Glomerular endothelial cell (primary cell): ENCODE data around the gene ZNF646. TPM values are rescaled to one million over a fixed set of nuclear protein-coding genes. Genes with fewer than 3 reads are reported as not detected.

Experiments used
- DNase-seq: peaks from one replicate; pipeline ENCODE4 v3.0.0-alpha.2; 2011; ENCODE audit warnings: low read depth, low spot score; ENCODE audit errors: extremely low read depth
- total RNA-seq: library from RNA; depleted of rRNA; stranded (reverse); fragments of >200 nt; gene quantifications from 2 replicates; pipeline ENCODE4 v1.2.3, GENCODE V29; 2015

Gene ZNF646, protein sequence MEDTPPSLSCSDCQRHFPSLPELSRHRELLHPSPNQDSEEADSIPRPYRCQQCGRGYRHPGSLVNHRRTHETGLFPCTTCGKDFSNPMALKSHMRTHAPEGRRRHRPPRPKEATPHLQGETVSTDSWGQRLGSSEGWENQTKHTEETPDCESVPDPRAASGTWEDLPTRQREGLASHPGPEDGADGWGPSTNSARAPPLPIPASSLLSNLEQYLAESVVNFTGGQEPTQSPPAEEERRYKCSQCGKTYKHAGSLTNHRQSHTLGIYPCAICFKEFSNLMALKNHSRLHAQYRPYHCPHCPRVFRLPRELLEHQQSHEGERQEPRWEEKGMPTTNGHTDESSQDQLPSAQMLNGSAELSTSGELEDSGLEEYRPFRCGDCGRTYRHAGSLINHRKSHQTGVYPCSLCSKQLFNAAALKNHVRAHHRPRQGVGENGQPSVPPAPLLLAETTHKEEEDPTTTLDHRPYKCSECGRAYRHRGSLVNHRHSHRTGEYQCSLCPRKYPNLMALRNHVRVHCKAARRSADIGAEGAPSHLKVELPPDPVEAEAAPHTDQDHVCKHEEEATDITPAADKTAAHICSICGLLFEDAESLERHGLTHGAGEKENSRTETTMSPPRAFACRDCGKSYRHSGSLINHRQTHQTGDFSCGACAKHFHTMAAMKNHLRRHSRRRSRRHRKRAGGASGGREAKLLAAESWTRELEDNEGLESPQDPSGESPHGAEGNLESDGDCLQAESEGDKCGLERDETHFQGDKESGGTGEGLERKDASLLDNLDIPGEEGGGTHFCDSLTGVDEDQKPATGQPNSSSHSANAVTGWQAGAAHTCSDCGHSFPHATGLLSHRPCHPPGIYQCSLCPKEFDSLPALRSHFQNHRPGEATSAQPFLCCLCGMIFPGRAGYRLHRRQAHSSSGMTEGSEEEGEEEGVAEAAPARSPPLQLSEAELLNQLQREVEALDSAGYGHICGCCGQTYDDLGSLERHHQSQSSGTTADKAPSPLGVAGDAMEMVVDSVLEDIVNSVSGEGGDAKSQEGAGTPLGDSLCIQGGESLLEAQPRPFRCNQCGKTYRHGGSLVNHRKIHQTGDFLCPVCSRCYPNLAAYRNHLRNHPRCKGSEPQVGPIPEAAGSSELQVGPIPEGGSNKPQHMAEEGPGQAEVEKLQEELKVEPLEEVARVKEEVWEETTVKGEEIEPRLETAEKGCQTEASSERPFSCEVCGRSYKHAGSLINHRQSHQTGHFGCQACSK (N-terminal part only)
- total RNA-seq, result 17.6 and 22.1 TPM in 2 replicates

DNA sequence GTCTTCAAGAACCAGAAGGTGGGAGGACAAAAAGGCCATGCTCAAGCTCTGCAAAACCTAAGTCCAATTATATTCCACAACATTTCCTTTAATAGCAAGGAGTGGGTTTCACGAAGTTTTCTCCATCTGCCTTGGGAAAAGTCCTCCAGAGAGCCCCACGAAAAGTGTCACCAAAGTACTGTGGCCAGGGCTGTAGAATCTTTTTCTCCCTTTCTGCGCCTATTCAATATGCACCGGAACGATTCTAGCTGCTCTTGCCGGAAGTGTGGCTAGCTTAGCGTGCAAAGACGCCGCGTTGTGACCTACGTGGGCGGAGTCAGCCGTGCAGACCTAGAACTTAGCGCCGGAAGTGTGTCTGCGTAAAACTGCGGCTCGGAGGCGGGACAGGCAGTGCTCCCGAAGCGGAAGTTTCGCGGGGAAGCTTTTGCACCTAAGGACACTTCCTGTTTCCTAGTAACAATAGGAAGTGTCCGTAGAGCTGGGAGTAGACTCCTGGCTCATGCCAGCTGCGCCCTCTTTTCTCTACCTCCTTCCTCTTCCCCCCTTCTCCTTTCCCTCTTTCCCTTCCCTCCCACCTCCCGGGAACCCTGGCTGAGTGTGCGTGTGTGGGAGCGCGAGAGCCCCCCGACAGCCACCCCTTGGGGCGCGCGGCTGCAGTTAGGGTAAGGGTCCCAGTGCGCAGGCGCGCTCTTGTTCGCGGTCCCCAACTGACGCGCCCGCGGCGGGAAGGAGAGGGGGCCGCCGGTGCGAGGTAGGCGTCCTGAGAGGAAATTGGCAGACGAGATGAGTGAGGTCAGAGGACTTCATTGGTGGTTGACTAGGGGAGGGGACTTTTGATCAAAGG is at the start of gene ZNF646, which contains the start of gene ZNF668:
Gene ZNF646, plus strand, starts transcription at position 453 of the 844 bp plus-strand sequence. CDS start 1,903 bp downstream, outside the sequence.
Gene ZNF668, minus strand, starts transcription at position 271 of the 844 bp plus-strand sequence. CDS start 9,781 bp downstream, outside the sequence.
- peak; percentile 97 for DNase-seq

DNA sequence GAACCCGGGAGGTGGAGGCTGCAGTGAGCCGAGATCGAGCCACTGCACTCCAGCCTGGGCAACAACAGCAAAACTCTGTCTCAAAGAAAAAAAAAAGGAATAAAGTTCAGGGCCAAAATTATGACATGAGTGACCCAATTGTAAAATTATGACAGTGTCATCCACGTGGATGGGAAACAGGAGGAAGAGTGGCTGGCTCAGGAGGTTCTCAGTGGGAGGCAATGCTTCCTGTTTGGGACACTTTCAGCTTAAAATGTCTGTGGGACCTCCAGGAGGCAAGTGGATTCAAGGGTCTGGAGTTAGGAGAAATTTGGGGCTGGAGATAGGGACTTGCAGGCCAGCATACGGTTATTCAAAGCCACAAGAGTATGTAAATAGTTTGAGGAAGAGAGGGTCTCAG is 48.9 kb upstream of the ZNF646 start:
- DNase-seq, result no peak

- DNase-seq, result no peak
Measured at GRCh38 chr16:31029272-31029671, 45.0 kb upstream of the ZNF646 start.

DNA sequence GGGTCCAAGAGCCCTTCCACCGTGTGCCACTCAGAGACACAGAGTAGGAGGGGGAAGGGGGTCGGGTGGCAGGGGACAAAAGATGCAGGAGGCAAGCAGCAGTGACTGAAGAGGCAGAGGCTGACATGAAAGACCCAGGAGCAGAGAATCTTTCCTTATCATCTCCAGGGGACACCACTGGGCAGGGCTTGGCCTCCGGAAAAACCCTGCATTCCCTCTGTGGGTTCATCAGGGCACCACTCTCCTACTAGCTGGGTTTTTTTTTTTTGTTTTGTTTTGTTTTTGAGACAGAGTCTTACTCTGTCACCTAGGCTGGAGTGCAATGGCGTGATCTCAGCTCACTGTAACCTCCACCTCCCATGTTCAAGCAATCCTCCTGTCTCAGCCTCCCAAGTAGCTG is 42.9 kb upstream of the ZNF646 start:
- DNase-seq, result no peak

DNA sequence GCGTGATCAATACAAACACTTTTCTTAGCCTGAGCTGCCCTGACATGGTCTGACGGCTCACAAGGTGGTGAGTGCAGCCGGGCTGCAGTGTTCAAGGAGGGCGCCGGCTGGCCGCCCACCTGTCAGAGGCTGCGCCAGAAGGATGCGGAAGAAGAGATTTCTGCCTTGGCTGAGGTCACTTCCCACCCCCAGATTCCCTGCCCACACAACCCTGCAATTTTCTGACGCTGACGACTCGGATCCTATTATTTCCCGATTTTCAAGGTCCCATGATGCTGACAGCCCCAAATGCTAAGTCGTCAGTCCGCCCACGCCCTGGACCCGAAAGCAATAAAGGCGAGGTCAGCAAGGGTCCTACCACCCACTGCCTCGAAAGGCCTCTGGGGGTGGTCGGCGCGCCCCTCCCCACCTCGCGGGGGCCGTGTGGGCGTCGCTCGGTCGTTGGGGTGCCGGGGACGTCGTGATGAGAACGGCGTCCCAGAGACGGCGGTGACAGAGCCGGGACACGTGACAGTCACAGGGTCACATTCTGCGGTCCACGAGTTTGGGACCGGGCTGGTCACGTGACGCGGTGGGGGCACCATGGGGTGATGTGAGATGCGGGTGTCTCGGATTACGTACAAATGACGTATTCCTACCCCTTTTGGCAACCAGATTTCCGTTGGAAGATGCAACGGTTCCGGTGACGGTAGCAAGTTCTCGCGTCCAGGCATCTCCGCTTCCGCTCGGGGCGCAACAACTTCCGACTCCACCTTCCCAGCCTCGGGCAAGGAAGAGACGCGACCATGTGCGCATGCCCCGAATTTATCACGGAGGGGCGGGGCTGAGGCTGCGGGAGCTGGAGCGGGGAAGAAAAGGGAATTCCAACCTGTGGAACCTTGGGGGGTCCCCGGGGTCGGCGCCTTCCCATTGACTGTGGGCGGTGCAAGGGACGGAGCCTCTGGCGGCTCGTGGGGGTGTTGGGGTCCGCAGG is 41.2 kb upstream of the ZNF646 start, which contains the start of gene STX4:
Gene STX4, plus strand, starts transcription at position 823 of the 973 bp plus-strand sequence. CDS start 248 bp downstream, outside the sequence.
- peak; percentile 91 for DNase-seq

- no peak for DNase-seq
Measured at GRCh38 chr16:31033709-31034492, 40.3 kb upstream of the ZNF646 start.

GRCh38 chr16:31036691-31037090 is 37.5 kb upstream of the ZNF646 start:
- DNase-seq, result no peak

DNA sequence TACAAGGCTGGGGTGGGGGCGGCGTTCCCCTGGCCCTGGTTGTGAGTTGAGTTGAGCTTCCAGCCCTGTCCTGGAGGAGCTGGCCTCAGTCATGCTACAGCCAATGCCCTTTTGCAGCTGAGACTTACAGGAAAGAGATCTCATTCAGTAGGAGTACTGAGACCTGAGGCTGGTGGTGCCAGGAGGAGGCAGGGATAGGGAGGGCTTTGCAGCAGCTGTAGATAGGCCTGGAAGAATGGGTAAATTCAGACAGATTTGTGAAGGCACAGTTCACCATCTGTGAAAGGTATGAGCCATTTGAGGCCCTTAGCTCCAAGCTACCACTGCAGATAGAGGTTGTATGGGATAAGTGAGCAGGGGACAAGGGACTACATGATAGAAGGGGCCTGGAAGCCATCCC is 35.2 kb upstream of the ZNF646 start:
- no peak for DNase-seq

DNA sequence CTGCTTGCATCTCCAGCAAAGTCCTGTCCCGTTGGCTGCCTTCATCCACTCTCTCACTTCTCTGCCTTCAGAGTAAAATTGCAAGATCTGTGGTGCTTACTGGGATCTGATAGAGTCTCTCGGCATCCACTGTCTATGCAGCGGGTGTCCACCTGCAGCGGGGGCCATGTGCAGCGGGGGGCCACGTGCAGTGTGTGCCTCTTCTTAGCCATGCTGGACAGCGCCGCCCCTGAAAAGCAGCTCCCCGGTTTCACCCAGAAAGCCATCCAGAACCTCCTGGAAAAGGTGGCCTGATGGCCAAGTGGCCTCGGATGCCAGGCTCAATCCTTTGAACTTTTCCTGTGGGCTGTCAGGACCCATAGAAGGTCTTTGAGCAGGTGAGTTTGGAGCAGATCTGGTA is 31.4 kb upstream of the ZNF646 start:
- DNase-seq, result no peak

DNA sequence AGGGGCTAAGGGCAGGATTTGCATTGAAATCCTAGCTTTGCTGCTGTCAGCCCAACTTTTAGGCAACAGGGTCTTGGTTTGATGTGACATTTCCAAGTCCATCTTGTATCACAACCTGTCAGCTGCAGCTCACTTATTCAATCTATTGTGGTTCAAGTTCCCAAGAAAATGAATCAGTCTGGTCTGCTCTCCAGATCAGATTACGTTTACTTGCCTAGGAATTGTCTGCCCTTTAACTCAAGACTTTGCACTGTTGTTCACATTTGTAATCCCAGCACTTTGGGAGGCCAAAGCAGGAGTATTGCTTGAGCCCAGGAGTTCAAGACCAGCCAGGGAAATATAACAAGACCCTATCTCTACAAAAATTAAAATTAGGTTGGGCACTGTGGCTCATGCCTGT is 30.9 kb upstream of the ZNF646 start:
- no peak for DNase-seq

DNA sequence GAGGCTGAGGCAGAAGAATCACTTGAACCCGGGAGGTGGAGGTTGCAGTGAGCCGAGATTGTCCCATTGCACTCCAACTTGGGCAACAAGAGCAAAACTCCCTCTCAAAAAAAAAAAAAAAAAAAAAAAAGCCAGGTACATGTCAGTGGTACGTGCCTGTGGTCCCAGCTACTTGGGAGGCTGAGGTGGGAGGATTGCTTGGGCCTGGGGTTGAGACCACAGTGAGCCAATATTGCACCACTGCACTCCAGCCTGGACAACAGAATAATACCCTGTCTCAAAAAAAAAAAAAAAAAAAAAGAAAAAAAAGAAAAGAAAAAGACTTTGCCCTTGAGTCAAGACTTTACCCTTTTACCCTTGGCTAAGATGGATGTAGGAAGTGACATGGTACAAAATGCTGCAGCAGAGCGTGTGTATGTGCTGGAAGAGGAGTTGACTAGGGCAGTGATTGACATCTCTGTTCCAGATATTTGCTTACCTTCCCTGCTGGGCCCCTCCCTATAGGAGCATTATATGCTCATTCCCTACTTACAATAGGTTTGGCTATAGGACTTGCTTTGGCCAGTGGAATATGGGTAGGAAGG is 30.2 kb upstream of the ZNF646 start:
- no peak for DNase-seq

DNA sequence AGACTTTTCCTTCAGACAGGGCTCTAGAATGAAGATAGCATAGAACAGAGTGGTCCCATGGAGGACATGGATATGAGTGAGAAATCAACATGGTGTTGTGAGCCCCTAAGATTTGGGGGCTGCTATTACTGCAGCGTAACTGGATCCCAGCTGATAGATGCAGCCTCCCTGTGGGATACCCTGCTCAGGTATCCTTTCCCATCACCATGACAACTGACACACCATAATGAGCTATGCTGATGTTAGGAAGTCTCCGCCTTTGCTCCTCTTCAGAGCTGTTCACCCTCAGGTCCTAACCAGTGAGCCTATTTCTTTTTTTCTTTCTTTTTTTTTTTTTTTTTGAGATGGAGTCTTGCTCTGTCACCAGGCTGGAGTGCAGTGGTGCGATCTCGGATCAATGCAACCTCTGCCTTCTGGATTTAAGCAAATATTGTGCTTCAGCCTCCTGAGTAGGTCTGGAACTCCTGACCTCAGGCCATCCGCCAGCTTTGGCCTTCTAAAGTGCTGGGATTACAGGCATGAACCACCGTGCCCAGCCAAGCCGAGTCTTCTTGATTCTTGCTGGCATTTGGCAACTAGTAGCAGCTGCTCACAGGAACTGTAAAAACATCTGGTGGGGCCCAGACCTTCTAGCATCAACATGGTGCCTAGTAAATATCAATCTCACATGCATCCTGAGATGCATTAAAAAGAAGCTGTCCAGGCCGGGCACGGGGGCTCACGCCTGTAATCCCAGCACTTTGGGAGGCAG is 23.8 kb upstream of the ZNF646 start:
- no peak for DNase-seq

DNA sequence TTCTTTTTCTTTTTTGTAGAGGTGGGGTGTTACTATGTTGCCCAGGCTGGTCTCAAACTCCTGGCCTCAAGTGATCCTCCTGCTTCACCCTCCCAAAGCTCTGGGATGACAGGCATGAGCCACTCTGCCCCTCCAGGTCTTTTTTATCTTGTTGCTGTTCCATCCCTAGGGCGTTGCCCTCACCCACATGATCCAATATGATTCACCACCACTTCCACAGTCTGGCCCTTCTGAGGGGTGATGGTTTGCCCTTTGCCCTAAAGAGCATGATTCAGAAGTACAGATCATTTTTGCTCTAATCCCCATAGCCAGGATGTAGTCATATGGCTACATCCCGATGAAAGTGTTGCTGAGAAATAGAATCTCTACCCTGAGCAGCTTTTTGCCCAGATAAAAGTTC is 22.1 kb upstream of the ZNF646 start:
- DNase-seq, result no peak

DNA sequence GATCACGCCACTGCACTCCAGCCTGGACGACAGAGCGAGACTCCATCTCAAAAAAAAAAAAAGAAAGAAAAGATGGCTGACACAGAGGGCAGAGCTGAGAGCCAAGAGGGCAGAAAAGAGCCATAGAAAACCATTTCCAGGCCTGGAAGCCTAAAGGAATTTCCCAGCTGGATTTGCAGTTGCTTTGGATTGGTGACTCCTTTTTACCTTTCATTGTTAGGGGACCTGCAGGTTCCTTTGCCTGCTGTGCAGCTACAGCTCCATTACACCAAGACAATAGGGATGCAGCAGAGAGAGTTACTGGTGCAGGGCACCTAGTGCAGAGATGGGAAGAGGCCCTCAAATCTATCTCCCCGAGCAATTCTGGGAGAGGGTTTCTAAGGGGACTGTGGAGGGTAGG is 18.6 kb upstream of the ZNF646 start:
- no peak for DNase-seq

- no peak for DNase-seq
Measured at GRCh38 chr16:31061126-31061812, 13.0 kb upstream of the ZNF646 start.

DNA sequence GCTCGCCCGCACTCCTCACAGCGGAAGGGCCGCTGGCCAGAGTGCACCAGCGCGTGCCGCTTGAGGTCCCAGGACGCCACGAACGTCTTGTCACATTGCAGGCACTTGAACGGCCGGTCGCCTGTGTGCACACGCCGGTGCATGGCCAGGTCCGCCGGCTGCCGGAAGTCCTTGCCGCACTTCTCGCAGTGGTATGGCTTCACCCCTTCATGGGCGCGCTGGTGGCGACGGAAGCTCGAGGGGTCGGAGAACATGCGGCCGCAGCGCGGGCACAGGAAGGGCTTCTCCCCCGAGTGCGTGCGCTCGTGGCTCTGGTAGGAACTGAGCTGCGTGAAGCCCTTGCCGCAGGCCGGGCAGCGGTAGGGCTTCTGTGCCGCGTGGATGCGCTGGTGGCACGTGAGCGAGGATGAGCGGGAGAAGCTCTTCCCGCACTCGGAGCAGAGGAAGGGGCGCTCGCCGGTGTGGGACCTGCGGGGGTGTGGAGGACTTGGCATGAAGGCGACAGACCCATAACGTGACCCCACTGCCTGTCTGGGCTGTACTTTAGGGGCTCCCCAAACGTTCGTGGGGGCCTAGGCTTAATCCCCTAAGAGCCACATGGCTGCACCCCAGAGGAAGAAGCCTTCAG is 12.3 kb upstream of the ZNF646 start:
- no peak for DNase-seq
